ENCODE data around the gene LENEP.

- no peak for TF ChIP-seq ZNF274 (IDR thresholded peaks at IDR 0.05; ENCODE audit: low read depth, low read length)
- TF ChIP-seq YY1 (IDR thresholded peaks at IDR 0.05; ENCODE audit: insufficient read depth, insufficient read length), result no peak
Observed at GRCh38 chr1:155011437-155012025, 18.1 kb downstream of the LENEP start.

All from NT2/D1 (cell line).